Progenitor cell of endocrine pancreas (in vitro differentiated cells): ENCODE results near the gene VSNL1. TPM values are rescaled to one million over a fixed set of nuclear protein-coding genes. Genes with fewer than 3 reads are reported as not detected.

ENCODE experiments used
- DNase-seq: peaks from one replicate; pipeline ENCODE4 v3.0.0; 2021; ENCODE audit warnings: low spot score; ENCODE audit not compliant: unreplicated experiment
- H3K27ac Mint-ChIP-seq: 2 replicates; pipeline ENCODE4 v1.8.0; 2021; ENCODE audit warnings: mild to moderate bottlenecking, moderate library complexity, mixed read lengths
- H3K27me3 Mint-ChIP-seq: 2 replicates; pipeline ENCODE4 v1.8.0; 2021; ENCODE audit warnings: mixed read lengths
- H3K36me3 Mint-ChIP-seq: 2 replicates; pipeline ENCODE4 v1.8.0; 2022; ENCODE audit warnings: mixed read lengths; ENCODE audit not compliant: insufficient read depth
- H3K4me1 Mint-ChIP-seq: 2 replicates; pipeline ENCODE4 v1.8.0; 2021; ENCODE audit warnings: low read depth, mixed read lengths
- H3K4me3 Mint-ChIP-seq: 2 replicates; pipeline ENCODE4 v1.8.0; 2021; ENCODE audit warnings: low read depth, mild to moderate bottlenecking, moderate library complexity, mixed read lengths
- H3K9me3 Mint-ChIP-seq: 2 replicates; pipeline ENCODE4 v1.8.0; 2021; ENCODE audit warnings: low read depth, mixed read lengths
- CTCF ChIP-seq: fragments of 200-600 bp; sonication (generic); IDR thresholded peaks from one replicate; pipeline ENCODE4 v1.5.0; 2021; ENCODE audit warnings: antibody characterized with exemption, mild to moderate bottlenecking; ENCODE audit not compliant: unreplicated experiment
- total RNA-seq: library from RNA; stranded (reverse); gene quantifications from 2 replicates; pipeline ENCODE4 v1.2.1, GENCODE V29; 2021

Gene VSNL1
- total RNA-seq, 1 donor from 2014 or later: 1.1 TPM

DNA sequence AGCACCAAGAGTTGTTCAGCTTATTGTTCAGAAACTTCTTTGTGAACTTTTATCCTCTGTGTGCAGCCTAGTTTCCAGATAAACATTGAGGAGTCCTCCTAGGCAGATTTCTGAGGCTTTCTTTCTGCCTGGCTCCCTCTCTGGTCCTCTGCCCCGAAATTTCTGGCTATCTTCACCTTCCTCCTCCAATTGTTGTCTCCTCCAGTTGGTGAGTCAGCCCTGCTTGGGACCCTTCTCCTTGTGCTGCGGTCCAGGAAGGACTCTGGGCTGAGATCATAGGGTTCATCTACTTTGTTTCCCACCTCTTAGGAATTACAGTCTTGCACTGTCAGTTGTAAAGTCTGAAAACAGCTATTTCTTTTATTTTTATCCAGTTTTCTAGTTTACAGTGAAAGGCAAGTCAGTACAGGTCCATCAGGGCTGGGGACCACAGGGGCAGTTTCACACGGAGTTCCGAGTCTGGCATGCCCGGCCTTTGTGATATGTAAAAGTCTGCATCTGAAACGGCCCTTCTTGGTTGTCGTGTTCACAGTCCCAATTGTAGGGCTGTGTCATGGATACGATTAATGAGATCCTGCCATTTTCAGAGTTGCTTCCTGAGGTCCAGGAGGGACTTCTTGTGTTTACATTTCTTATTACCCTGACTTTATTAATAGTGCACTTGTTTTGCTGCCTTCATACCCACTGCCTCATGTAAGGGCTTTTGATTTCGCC lies 112.3 kb downstream of the VSNL1 start:
- DNase-seq: no peak
- no peaks in the 10 kb centered on the region for H3K36me3 Mint-ChIP-seq
- peaks cover 8% of the 10 kb centered on the region for H3K4me1 Mint-ChIP-seq
- H3K27me3 Mint-ChIP-seq: no peaks in the 10 kb centered on the region
- no peaks in the 10 kb centered on the region for H3K9me3 Mint-ChIP-seq
- H3K27ac Mint-ChIP-seq: no peak overlapping the region
- no peak overlapping the region for H3K4me3 Mint-ChIP-seq
- TF ChIP-seq CTCF: no peak

- Mint-ChIP-seq H3K27me3 (no peaks in the 10 kb centered on the region), H3K4me3 (no peak overlapping the region), H3K27ac (no peak overlapping the region), H3K9me3 (no peaks in the 10 kb centered on the region), H3K36me3 (peaks cover 3% of the 10 kb centered on the region), H3K4me1 (peaks cover 3% of the 10 kb centered on the region)
- DNase-seq: no peak
- TF ChIP-seq CTCF: no peak
Measured at GRCh38 chr2:17657759-17658158, 117.3 kb downstream of the VSNL1 start.

- Mint-ChIP-seq H3K27me3 (no peaks in the 10 kb centered on the region), H3K4me1 (peaks cover 2% of the 10 kb centered on the region), H3K27ac (no peak overlapping the region), H3K4me3 (no peak overlapping the region), H3K9me3 (no peaks in the 10 kb centered on the region), H3K36me3 (peaks cover 4% of the 10 kb centered on the region)
- TF ChIP-seq CTCF: no peak
- DNase-seq: no peak
Measured at GRCh38 chr2:17658251-17658843, 117.9 kb downstream of the VSNL1 start.

- TF ChIP-seq CTCF: no peak
- H3K9me3 Mint-ChIP-seq: no peaks in the 10 kb centered on the region
- peaks cover 4% of the 10 kb centered on the region for H3K36me3 Mint-ChIP-seq
- no peak overlapping the region for H3K4me3 Mint-ChIP-seq
- H3K27me3 Mint-ChIP-seq: no peaks in the 10 kb centered on the region
- no peak overlapping the region for H3K27ac Mint-ChIP-seq
- no peak for DNase-seq
- no peaks in the 10 kb centered on the region for H3K4me1 Mint-ChIP-seq
Measured at GRCh38 chr2:17660219-17660618, 119.7 kb downstream of the VSNL1 start.

- H3K27ac Mint-ChIP-seq: no peak overlapping the region
- no peaks in the 10 kb centered on the region for H3K27me3 Mint-ChIP-seq
- H3K4me3 Mint-ChIP-seq: no peak overlapping the region
- H3K36me3 Mint-ChIP-seq: peaks cover 4% of the 10 kb centered on the region
- TF ChIP-seq CTCF: no peak
- no peaks in the 10 kb centered on the region for H3K9me3 Mint-ChIP-seq
- no peak for DNase-seq
- H3K4me1 Mint-ChIP-seq: no peaks in the 10 kb centered on the region
Measured at GRCh38 chr2:17661460-17661859, 121.0 kb downstream of the VSNL1 start.
